Neural cell (in vitro differentiated cells): ENCODE results near the gene AMOTL2.

Source experiments
- CTCF ChIP-seq: fragments of 450-650 bp; IDR thresholded peaks from 2 replicates; pipeline ENCODE4 v1.5.1; 2014; ENCODE audit warnings: antibody characterized with exemption, mild to moderate bottlenecking, moderate library complexity; ENCODE audit not compliant: poor library complexity, severe bottlenecking
- POLR2AphosphoS5 ChIP-seq: IDR thresholded peaks from 2 replicates; pipeline ENCODE4 v1.6.1; 2012
- RAD21 ChIP-seq: fragments of 450-650 bp; conservative IDR thresholded peaks from 2 replicates; pipeline ENCODE4 v1.6.1; 2014; ENCODE audit warnings: antibody characterized with exemption, mild to moderate bottlenecking, moderate library complexity
- TAF1 ChIP-seq: IDR thresholded peaks from 2 replicates; pipeline ENCODE4 v1.6.1; 2012; ENCODE audit warnings: low read depth

- TF ChIP-seq RAD21 (no peak), CTCF (no peak), POLR2AphosphoS5 (no peak), TAF1 (no peak)
Measured at GRCh38 chr3:134380249-134380648, 6.0 kb upstream of the AMOTL2 start.
